DMS53 treated with DMSO at 0.1 percent for 48 hours (cell line): ENCODE data around the gene MZF1.
"Not testable (repeated sequence)": the region's sequence is repeated elsewhere in the genome, so short reads cannot be mapped to it uniquely, and the experiment has no call there.

Experiments
- DNase-seq: peaks from one replicate; lab custom pipeline; 2025; ENCODE audit not compliant: unreplicated experiment; lab: John Stamatoyannopoulos, UW

MZF1 gene

DNA sequence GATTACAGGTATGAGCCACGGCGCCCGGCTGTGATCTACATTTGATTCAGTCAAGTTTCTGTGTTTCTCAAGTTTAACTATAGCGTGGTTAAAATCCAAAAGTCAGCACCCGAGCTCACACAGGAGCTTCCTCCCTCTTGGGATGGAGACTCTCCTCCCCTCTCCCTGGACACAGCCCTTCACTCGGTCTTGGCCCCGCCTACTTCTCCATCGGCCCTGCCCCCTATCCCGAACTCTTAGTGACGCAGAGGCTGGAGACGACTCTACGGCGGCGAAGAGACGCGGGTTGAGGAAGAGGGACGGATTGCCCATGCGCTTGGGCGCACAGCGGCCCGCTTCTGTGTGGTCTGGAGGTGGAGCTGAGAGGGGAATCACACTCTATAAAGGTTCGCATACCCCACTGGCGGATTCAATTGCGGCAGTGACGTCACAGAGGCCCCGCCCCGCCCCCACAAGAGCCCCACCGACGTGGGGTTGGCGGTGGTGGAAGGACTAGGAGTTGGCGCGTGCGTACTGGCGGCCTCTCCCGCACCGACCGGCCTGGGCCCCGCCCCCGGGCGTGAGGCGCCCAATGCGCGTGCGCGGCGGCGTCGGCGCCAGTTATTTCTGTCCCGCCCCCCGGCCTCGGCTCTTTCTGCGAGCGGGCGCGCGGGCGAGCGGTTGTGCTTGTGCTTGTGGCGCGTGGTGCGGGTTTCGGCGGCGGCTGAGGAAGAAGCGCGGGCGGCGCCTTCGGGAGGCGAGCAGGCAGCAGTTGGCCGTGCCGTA is 29.1 kb downstream of the MZF1 start, which contains the start of gene TRIM28:
TSS of gene TRIM28 (plus strand) at position 239 of the 765 bp plus-strand sequence. CDS start 694 bp downstream, outside the sequence.
- DNase-seq: no peak

DNA sequence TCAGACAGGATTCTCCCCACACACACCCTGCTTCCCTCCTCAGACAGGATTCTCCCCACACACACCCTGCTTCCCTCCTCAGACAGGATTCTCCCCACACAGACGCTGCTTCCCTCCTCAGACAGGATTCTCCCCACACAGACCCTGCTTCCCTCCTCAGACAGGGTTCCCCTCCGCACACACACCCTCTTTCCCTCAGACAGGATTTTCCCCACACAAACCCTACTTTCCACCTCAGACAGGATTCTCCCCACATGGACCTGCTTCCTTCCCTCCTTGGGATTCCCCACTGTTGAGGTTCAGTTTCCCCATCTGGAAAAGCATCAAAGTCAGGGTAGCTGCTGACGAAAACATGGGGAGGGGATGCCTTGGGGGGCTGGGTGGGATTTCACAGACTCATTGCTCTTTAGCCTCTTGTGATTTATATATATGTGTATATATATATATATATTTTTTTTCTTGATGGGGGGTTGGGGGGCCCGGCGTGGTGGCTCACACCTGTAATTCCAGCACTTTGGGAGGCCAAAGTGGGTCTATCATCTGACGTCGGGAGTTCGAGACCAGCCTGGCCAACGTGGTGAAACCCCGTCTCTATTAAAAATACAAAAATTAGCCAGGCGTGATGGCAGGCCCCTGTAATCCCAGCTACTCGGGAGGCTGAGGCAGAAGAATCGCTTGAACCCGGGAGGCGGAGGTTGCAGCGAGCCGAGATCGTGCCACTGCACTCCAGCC is 30.3 kb downstream of the MZF1 start:
- DNase-seq: not testable (repeated sequence)

DNA sequence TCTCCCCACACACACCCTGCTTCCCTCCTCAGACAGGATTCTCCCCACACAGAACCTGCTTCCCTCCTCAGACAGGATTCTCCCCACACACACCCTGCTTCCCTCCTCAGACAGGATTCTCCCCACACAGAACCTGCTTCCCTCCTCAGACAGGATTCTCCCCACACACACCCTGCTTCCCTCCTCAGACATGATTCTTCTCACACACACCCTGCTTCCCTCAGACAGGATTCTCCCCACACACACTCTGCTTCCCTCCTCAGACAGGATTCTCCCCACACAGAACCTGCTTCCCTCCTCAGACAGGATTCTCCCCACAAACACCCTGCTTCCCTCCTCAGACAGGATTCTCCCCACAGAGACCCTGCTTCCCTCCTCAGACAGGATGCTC is 34.0 kb downstream of the MZF1 start:
- not testable (repeated sequence) for DNase-seq

DNA sequence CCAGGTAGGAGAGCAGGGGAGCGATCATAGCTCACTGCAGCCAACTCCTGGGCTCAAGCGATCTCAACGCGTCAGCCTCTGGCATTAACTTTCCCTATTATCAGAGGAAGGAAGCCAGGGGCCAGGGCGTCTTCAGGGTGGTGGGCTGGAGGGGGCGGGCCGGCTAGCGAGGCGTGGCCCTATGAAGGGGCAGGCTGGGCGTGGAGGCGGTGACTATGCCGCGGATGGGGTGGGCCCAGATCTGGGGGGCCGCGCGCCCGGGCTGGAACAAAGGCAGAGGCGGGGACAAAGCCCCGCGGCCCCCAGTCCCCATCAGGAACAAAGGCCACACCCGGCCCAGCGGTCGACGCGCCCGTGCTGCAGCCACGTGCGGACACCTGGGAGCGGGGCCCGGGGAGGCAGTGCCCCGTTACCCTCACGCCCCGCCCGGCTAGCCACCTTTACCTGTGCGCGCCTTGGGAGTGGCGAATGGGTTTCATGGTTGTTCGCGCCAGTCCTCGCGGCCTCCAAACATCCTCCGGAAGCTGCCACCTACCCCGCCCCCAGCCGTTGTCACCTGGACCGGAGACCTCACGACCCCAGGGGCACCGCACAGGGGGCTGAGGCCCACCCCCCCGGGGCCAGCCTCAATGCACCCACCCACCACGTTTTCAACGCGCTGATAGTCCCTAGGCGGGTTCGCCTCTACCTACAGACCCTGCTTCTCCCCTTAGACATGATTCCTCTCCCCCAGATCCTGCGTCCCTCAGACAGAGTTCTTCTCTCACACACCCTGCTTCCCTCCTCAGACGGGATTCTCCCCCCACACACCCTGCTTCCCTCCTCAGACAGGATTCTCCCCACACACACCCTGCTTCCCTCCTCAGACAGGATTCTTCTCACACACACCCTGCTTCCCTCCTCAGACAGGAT is 34.6 kb downstream of the MZF1 start:
- peak; percentile 34 for DNase-seq

DNA sequence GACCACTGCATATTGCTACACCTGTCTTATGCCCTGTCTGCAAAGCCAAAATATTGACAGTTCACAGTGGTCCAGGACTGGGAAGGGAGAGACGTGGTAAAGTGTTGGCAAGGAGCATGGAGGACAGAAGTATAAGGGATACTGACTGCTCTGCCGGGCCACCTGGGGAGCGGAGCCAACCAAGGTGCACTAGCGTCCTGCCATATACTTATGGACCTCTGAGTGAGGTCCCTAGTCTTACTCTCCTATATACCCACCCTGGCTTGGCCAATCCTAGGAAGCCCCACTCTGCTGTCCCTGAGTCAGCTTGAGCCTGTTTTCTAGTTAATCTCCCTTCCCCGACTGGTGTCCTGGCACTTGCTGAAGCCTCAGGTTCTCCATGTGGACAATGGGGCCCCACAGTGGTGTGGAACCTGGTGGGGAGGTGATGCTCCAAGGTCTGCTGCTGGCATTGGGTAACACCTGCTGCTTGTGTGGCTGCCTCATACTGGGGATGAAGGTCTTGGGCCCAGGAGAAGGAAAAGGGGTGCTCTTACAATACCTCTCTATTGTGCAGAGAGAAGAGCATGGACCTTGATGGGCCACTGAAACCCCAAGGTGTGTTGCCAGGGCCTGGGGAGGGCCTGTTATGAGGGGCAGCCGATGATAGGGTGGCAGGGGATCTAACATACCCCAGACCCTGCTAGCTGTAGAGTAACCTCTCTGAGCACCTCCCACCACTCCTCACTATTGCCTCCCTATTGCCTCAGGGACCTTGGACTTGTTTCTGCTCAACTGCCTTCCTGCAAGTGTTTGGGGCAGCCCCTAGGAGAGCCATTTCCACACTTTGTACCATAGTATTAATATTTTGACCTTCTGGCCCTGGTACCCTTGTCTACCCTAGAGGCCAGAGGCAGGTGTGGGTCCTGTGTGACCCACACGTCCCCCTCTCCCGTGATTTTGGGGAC is 36.0 kb downstream of the MZF1 start:
- DNase-seq: no peak

DNA sequence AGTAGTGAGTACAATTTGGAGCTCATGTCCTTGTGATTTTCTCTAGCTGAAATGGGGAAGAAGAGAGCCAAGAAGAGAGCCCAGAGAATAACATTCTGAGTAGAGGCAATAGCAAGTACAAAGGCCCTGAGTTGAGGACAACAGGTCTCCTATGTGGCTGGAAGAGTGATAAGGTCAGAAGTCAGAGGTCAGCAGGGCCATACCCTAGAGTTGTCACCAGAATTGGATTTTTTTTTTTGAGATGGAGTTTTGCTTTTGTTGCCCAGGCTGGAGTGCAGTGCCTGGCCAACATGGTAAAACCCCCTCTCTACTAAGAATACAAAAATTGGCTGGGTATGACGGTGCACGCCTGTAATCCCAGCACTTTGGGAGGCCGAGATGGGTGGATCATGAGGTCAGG is 37.3 kb downstream of the MZF1 start:
- DNase-seq: no peak

DNA sequence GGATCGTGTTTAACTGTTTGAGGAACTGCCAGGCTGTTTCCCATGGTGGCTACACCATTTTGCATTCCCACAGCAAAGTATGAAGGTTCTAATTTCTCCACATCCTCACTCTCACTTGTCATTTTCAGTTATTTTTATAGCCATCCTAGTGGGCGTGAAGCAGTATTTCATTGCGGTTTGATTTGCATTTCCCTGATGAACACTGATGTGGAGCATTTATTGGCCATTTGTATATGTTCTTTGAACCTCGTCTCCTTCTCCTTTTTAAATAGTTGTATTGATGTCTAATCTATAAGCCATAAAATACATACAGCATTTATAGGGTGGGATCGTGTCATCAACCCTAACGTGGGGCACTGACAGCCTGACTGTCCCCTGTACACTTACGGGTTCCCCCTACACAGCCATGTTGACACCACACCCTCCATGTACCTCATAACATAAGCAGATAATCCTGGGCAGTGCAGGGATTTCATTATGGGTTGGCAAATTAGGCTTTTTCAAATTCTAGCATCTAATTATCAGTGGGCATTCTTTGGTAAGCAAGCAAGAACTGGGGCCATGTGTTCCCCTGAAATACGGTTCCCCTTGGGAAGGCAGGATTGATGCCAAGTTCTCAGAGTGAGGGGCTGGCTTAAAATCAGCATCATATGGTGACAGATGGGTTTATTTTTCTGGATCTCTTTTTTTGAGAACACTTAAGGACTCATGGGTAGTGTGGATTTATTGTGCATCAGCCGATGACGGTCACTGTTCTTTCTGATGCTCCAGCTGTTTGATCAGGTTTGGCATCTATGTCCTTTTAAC is 41.9 kb downstream of the MZF1 start:
- DNase-seq: no peak

DNA sequence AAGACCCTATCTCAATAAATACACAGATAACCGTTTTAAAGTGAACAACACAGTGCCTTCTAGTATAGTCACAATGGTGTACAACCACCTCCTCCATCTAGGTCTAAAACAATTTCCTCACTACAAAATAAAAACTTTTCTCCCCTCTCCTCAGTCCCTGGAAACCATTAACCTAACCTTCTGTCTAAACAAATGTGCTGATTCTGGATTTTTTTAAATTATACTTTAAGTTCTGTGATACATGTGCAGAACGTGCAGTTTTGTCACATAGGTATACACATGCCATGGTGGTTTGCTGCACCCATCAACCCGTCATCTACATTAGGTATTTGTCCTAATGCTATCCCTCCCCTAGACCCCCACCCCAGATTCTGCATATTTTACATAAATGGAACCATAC is 43.7 kb downstream of the MZF1 start:
- no peak for DNase-seq

DNA sequence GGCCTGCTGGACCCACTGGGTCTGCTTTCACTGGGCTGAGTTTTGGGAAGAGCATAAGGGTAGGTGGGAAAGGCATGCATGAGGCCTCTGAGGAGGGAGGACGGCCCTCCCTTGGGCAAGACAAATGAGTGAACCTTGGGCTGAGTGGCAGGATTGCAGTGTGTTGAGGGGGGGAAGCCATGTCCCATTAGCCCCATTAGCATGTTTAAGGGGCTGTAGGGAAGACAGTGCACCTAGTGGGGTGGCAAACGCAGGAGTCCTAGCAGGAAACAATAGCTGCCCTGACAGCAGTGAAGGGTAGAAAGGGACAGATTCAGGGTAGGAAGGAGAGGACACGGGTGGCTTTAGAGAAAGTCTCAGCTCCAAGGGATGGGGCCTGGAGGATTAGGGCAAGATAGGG is 50.4 kb downstream of the MZF1 start:
- DNase-seq: no peak

DNA sequence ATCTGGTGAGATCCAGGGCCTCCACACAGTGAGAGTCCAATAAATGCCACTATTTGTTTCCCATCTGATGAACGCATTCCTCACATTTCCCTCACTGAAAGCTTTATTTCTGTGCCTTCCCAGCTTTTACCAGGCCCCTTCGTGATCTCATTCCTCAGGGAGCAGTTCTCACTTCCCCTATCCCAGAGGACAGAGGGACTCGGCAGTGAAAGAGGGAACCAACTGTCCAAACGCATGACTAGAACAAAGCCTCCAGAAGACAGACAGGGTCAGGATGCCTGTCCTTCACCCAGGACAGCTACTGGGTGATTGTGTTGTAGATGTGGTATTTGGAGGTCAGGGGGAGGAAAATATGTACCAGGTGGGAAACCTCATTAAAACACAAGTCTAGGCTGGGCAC is 51.5 kb downstream of the MZF1 start:
- DNase-seq: no peak

DNA sequence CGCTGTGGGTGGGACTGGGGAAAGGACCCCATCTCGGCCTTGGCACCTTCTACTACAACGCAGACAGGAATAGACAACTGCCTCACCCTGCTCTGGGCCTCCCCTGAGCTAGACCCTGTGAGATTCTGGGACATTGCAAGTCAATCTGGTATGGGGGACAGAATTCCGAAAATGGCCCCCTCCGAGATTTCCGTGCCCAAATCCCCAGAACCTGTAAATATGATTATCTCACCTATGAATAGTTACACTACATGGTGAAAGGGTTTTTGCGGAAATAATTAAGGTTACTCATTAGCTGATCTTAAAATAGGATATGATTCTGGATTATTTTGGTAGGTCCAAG is 52.9 kb downstream of the MZF1 start:
- DNase-seq: no peak

DNA sequence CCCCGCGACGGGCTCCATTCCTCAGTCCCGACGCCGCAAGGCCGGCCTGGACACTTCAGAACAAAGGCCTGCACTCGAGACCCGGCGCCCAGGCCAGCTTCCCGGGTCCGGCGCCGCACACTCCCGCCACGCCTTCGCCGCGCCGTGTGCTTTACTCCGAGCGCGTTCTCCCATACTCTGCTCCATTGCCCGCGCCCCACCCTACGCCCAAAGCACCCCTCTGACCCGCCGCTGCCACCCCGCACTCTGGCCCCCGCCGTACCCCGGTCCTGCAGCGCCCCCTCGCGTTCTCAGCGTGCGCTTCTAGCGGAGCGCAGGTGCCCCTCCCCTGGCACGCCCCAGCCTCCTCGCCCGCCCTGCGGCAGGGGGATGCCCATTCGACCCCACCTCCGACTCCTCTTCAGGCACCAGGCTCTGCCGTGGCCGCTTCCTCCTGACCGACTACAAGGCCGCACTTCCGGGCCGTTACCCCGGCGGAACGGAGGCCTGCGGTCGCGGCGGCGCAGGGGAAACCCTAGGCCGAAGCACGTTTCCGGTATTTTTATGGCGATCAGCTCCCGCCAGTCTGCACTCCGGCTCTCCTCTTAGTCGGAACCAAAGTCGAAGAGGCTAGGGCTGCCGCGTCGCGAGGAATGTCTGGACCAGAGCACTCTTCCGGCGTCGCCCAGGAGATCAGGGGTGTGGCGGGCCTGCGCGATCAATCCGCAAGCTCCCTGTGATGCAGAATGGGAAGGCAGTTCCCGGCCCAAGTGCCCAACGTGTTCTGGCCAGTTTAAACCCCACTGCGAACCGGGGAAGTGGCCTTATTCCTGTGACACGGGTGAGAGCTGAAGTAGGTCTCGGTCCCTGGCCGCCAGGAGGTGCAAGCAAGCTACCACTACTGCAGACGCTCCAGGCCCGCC is 53.5 kb downstream of the MZF1 start, which contains the start of gene ZBTB45:
TSS of gene ZBTB45 (minus strand) at position 456 of the 902 bp plus-strand sequence. CDS start 2,137 bp downstream, outside the sequence.
- DNase-seq: peak; percentile 89

DNA sequence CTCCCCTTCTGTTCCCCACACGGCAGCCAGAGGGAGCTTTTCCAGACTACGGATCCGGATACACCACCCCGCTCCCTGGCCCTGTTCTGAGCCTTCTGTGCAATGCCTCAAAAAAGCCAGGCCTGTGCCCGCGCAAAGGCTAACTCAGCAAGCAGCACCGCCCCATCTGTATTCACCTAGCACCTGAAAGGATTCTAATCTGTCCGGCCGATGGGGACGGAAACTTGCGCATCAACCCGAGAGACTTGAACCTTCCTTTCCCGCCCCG is 54.1 kb downstream of the MZF1 start:
- peak; percentile 52 for DNase-seq

DNA sequence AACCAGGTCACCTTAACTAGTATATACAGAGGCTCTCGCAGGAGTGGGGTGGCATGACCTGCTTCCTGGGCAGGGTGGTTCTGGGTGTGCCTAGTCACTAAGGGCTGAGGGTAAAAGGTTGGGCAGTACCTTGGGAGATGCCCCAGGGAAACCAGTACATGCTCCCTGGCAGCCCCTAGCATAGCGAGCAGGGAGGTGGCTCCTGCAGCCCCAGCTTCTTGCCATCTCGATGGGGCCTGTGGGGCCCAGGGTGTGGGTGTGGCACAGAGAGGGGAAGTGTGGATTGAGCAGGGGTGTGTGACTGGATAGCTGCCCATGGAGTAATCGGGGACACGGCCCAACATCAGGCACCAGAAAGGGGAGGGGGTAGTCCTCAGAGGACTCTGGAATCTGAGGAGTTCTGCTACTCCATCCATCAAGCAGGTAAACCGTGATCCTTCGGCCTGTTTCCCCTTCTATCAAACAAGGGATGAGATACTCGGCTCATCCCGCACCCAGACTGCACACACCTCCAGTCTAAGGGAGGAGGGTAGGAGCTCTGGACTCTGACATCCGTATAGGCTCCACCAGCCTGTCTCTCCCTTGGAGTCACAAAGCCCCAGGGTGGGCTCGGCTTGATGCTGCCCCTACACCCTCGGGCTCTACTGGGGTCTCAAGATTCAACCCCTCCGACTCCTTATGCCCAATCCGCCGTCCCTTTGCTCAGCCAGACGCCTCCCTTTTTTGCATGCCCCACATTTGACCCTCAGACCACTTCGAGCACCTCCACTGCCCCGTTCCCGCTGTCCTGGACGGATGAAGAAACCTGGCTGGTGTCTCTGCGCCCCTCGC is 54.7 kb downstream of the MZF1 start:
- no peak for DNase-seq

DNA sequence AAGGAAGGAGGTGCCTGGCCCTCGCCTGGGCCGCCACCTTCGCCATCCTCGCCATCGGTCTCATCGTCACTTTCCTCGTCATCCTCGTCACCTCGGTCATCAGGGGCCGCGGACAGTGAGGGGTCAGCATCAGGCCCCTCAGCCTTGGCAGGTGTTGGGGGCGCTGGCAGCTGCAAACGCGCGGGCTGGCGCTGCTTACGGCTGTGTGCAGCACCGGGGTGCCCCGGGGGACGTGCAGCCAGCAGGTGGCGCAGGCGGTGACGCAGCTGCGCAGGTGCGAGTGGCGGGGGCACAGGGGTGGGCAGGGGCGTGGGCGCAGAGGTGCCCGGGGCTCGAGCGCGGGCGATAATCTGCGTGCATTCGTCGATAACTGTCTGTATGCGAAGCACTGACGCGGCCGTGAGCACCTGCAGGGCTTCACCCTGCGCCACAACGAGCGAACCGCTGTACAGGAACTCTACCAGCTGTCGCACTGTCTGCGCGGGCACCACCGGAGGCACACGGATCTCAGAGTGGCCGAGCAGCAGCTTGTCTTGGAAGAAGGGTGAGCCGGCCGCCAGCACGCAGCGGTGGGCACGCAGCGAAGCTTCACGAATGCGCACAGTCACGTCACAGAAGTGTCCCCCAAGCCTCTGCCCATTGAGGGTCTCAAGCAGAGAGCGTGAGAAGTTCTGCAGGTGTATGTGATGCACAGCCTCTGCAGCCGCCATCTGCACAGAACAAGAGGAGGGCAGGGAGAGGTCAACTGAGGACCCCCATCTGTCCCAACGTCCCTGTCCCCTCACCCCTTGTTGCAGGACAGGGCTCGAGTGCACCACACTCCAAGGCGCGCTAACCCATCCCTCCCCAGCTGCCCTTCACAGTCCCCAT is 55.9 kb downstream of the MZF1 start:
- DNase-seq: no peak

DNA sequence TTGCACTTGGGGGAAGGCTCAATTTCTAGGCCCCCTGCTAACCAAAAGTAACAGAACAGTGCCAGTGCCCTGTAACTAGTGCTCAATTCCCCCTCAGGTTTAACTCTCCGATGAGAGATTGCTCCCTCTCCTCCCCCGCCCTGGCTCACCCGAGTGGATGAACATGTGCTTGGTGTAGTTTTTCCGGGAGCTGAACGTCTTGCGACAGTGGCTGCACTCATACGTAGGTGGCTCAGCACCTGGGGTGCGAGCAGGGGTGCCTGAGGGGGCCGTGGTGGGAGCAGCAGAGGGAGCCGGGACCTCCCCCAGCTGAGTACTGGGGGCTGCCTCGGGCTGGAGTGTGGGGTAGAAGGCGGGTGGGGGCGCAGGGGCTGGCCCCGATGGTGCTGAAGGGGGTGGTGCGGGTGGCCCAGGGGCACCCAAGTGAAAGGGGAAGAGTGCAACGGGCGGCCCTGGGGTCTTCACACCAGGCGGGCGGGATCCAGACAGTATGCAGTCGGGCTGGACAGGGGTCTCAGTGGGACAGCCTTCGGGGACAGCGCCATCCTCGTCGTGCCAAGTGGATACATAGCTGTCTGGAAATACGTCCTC is 56.8 kb downstream of the MZF1 start:
- DNase-seq: no peak
